ENCODE results near the gene PPM1G.

Gene PPM1G

GRCh38 chr2:27370816-27371620, 38.4 kb downstream of the PPM1G start:
- DNase-seq (ENCODE audit: extremely low spot score): no peak
- POLR2A ChIA-PET: interaction anchor here (0.9 to 3.4 kb wide), 5 partner anchors 9 to 48 kb away, joined by 3 to 21 read pairs (median 6); partner anchors contain the start of genes GTF3C2, MPV17, PPM1G and ZNF513
- CTCF ChIA-PET: interaction anchor here (1.0 kb wide), 1 partner anchor 68 kb away, joined by 3 read pairs; no protein-coding TSS in a partner anchor

GRCh38 chr2:27370026-27370815, 39.2 kb downstream of the PPM1G start, which contains the start of the genes EIF2B4 and SNX17:
Gene EIF2B4, minus strand, starts transcription at chr2:27370338. Its CDS starts 24 bp downstream, at chr2:27370314.
Gene SNX17, plus strand, starts transcription at chr2:27370616. Its CDS starts 128 bp downstream, at chr2:27370744.
- ChIA-PET CTCF (interaction anchor here (0.9 kb wide), 1 partner anchor 10 kb away, joined by 3 read pairs; the partner anchor contains the start of gene ZNF513), POLR2A (interaction anchor here (1.0 to 3.4 kb wide), 13 partner anchors 10 to 58 kb away, joined by 3 to 25 read pairs (median 5); partner anchors contain the start of genes GTF3C2, MPV17, NRBP1 and PPM1G)
- TF ChIP-seq FOXA1 (IDR thresholded peaks at IDR 0.05): no peak
- no peak for TF ChIP-seq L3MBTL2 (conservative IDR thresholded peaks at IDR 0.05)
- no peak; the same call in 1 of the 2 replicates for TF ChIP-seq SP1 (IDR thresholded peaks at IDR 0.05)
- TF ChIP-seq HDGF (IDR thresholded peaks at IDR 0.05; ENCODE audit: borderline replicate concordance): peak; percentile 6; the same call in 1 of the 2 replicates
- no peak for TF ChIP-seq ZNF384 (IDR thresholded peaks at IDR 0.05)
- no peak for TF ChIP-seq FOXM1 (IDR thresholded peaks at IDR 0.05; ENCODE audit: borderline replicate concordance)
- 0 out of 2 replicates have a peak, but pooled peaks have one; percentile 73 for TF ChIP-seq LEF1 (IDR thresholded peaks at IDR 0.05; ENCODE audit: borderline replicate concordance)
- no peak for TF ChIP-seq NFRKB (IDR thresholded peaks at IDR 0.05)
- TF ChIP-seq PKNOX1 (IDR thresholded peaks at IDR 0.05): no peak
- no peak for TF ChIP-seq ARNT (IDR thresholded peaks at IDR 0.05)
- no peak for TF ChIP-seq SUZ12 (IDR thresholded peaks at IDR 0.05)
- peak; percentile 64 for TF ChIP-seq ELF4 (IDR thresholded peaks at IDR 0.05)
- TF ChIP-seq TARDBP (IDR thresholded peaks at IDR 0.05): no peak
- no peak for TF ChIP-seq BHLHE40 (IDR thresholded peaks at IDR 0.05; ENCODE audit: borderline replicate concordance)
- no peak for TF ChIP-seq CTBP1 (IDR thresholded peaks at IDR 0.05; ENCODE audit: borderline replicate concordance)
- no peak for TF ChIP-seq FOXK2 (IDR thresholded peaks at IDR 0.05)
- DNase-seq (ENCODE audit: extremely low spot score): peak; percentile 93

More at GRCh38 chr2:27370816-27371620, 38.4 kb downstream of the PPM1G start:
- peak; percentile 88 for TF ChIP-seq L3MBTL2 (conservative IDR thresholded peaks at IDR 0.05)
- no peak for TF ChIP-seq LEF1 (IDR thresholded peaks at IDR 0.05; ENCODE audit: borderline replicate concordance)

- CTCF ChIA-PET: interaction anchor here (0.9 kb wide), 1 partner anchor 11 kb away, joined by 3 read pairs; the partner anchor contains the start of gene ZNF513
- POLR2A ChIA-PET: interaction anchor here (1.0 to 1.9 kb wide), 12 partner anchors 9 to 59 kb away, joined by 3 to 25 read pairs (median 4); partner anchors contain the start of genes GTF3C2, MPV17, NRBP1 and PPM1G
- TF ChIP-seq L3MBTL2 (conservative IDR thresholded peaks at IDR 0.05): no peak
- TF ChIP-seq SUZ12 (IDR thresholded peaks at IDR 0.05): no peak
- no peak for TF ChIP-seq LEF1 (IDR thresholded peaks at IDR 0.05; ENCODE audit: borderline replicate concordance)
- no peak for TF ChIP-seq SP1 (IDR thresholded peaks at IDR 0.05)
- TF ChIP-seq FOXM1 (IDR thresholded peaks at IDR 0.05; ENCODE audit: borderline replicate concordance): no peak
- TF ChIP-seq ARNT (IDR thresholded peaks at IDR 0.05): no peak
- TF ChIP-seq CTBP1 (IDR thresholded peaks at IDR 0.05; ENCODE audit: borderline replicate concordance): no peak
- TF ChIP-seq ELF4 (IDR thresholded peaks at IDR 0.05): no peak
- TF ChIP-seq TARDBP (IDR thresholded peaks at IDR 0.05): no peak
- no peak for TF ChIP-seq PKNOX1 (IDR thresholded peaks at IDR 0.05)
- no peak for TF ChIP-seq FOXK2 (IDR thresholded peaks at IDR 0.05)
- TF ChIP-seq BHLHE40 (IDR thresholded peaks at IDR 0.05; ENCODE audit: borderline replicate concordance): no peak
- peak; percentile 62 for DNase-seq (ENCODE audit: extremely low spot score)
These were observed 39.8 kb downstream of the PPM1G start for GRCh38 chr2:27369471-27370025.

- CTCF ChIA-PET: no interaction called here
- DNase-seq (ENCODE audit: extremely low spot score): no peak
- no peak for TF ChIP-seq FOXA1 (IDR thresholded peaks at IDR 0.05)
- TF ChIP-seq ARNT (IDR thresholded peaks at IDR 0.05): no peak
- no peak for TF ChIP-seq BHLHE40 (IDR thresholded peaks at IDR 0.05; ENCODE audit: borderline replicate concordance)
- no peak for TF ChIP-seq SP1 (IDR thresholded peaks at IDR 0.05)
- no peak for TF ChIP-seq TARDBP (IDR thresholded peaks at IDR 0.05)
- no peak for TF ChIP-seq L3MBTL2 (conservative IDR thresholded peaks at IDR 0.05)
- no peak for TF ChIP-seq HDGF (IDR thresholded peaks at IDR 0.05; ENCODE audit: borderline replicate concordance)
- no peak for TF ChIP-seq FOXM1 (IDR thresholded peaks at IDR 0.05; ENCODE audit: borderline replicate concordance)
- TF ChIP-seq FOXK2 (IDR thresholded peaks at IDR 0.05): no peak
- TF ChIP-seq ELF4 (IDR thresholded peaks at IDR 0.05): no peak
- TF ChIP-seq SUZ12 (IDR thresholded peaks at IDR 0.05): no peak
- no peak for TF ChIP-seq CTBP1 (IDR thresholded peaks at IDR 0.05; ENCODE audit: borderline replicate concordance)
- no peak for TF ChIP-seq NFRKB (IDR thresholded peaks at IDR 0.05)
- TF ChIP-seq ZNF384 (IDR thresholded peaks at IDR 0.05): no peak
- TF ChIP-seq PKNOX1 (IDR thresholded peaks at IDR 0.05): no peak
- TF ChIP-seq LEF1 (IDR thresholded peaks at IDR 0.05; ENCODE audit: borderline replicate concordance): no peak
- POLR2A ChIA-PET: no interaction called here
These were observed 45.5 kb downstream of the PPM1G start for GRCh38 chr2:27363933-27364332.
